SJCRH30 (cell line): ENCODE measurements around the gene MAB21L4. TPM values are rescaled to one million over a fixed set of nuclear protein-coding genes. Genes with fewer than 3 reads are reported as not detected.

Experiments
- DNase-seq, 2 experiments: peaks; one replicate each; pipeline ENCODE4 v3.0.0-alpha.2; 2015 to 2020
- H3K27ac ChIP-seq: fragments of 250-450 bp; sonication (Bioruptor Pico); 2 replicates; pipeline ENCODE4 v1.5.1; 2020; ENCODE audit warnings: mild to moderate bottlenecking, moderate library complexity
- H3K27me3 ChIP-seq: fragments of 250-450 bp; sonication (Bioruptor Pico); 2 replicates; pipeline ENCODE4 v1.5.1; 2020; ENCODE audit warnings: mild to moderate bottlenecking, moderate library complexity
- H3K36me3 ChIP-seq: fragments of 250-450 bp; sonication (Bioruptor Pico); 2 replicates; pipeline ENCODE4 v1.5.1; 2020; ENCODE audit warnings: mild to moderate bottlenecking, moderate library complexity
- H3K4me1 ChIP-seq: fragments of 250-450 bp; sonication (Bioruptor Pico); 2 replicates; pipeline ENCODE4 v1.5.1; 2020; ENCODE audit warnings: mild to moderate bottlenecking, moderate library complexity
- H3K4me3 ChIP-seq: fragments of 250-450 bp; sonication (Bioruptor Pico); 2 replicates; pipeline ENCODE4 v1.5.1; 2020; ENCODE audit warnings: mild to moderate bottlenecking, moderate library complexity
- H3K9me3 ChIP-seq: fragments of 250-450 bp; sonication (Bioruptor Pico); replicated peaks from 2 replicates; pipeline ENCODE4 v1.5.1; 2020; ENCODE audit warnings: mild to moderate bottlenecking, moderate library complexity
- total RNA-seq: library from RNA; depleted of rRNA; stranded (reverse); fragments of >200 nt; shearing (Covaris generic); gene quantifications from 2 replicates; pipeline ENCODE4 v1.2.3, GENCODE V29; 2014

The MAB21L4 gene
- total RNA-seq, 1 experiment from 2014 or later, result 1.0 TPM

GRCh38 chr2:240886023-240886565 is 9.9 kb downstream of the MAB21L4 start:
- Histone ChIP-seq H3K9me3 (no peaks in the 10 kb centered on the region), H3K4me1 (peaks cover 23% of the 10 kb centered on the region), H3K27me3 (no peaks in the 10 kb centered on the region), H3K27ac (no peak overlapping the region), H3K36me3 (no peaks in the 10 kb centered on the region), H3K4me3 (no peak overlapping the region)
- DNase-seq, result no peak

GRCh38 chr2:240885566-240885965 is 10.4 kb downstream of the MAB21L4 start:
- Histone ChIP-seq H3K36me3 (no peaks in the 10 kb centered on the region), H3K4me3 (no peak overlapping the region), H3K27ac (no peak overlapping the region), H3K27me3 (no peaks in the 10 kb centered on the region), H3K9me3 (no peaks in the 10 kb centered on the region), H3K4me1 (peaks cover 28% of the 10 kb centered on the region)
- no peak for DNase-seq

GRCh38 chr2:240884745-240885144 is 11.2 kb downstream of the MAB21L4 start:
- no peak for DNase-seq
- peaks cover 28% of the 10 kb centered on the region for H3K4me1 ChIP-seq
- no peaks in the 10 kb centered on the region for H3K36me3 ChIP-seq
- H3K27me3 ChIP-seq, result no peaks in the 10 kb centered on the region
- H3K27ac ChIP-seq, result no peak overlapping the region
- H3K9me3 ChIP-seq, result no peaks in the 10 kb centered on the region
- no peak overlapping the region for H3K4me3 ChIP-seq

GRCh38 chr2:240884221-240884620 is 11.7 kb downstream of the MAB21L4 start:
- Histone ChIP-seq H3K36me3 (no peaks in the 10 kb centered on the region), H3K27me3 (no peaks in the 10 kb centered on the region), H3K9me3 (no peaks in the 10 kb centered on the region), H3K4me1 (peaks cover 28% of the 10 kb centered on the region), H3K4me3 (no peak overlapping the region), H3K27ac (no peak overlapping the region)
- DNase-seq, result no peak

- Histone ChIP-seq H3K4me3 (peak overlapping the region; percentile 23), H3K4me1 (peaks cover 28% of the 10 kb centered on the region)
- peak; percentile 92 to 95 for DNase-seq
These were observed 14.0 kb downstream of the MAB21L4 start for GRCh38 chr2:240881913-240882312.

GRCh38 chr2:240879105-240879504 is 16.9 kb downstream of the MAB21L4 start:
- H3K27ac ChIP-seq, result no peak overlapping the region
- peak in 1 of 2 experiments; percentile 0 for DNase-seq
- peaks cover 49% of the 10 kb centered on the region for H3K4me1 ChIP-seq
- H3K27me3 ChIP-seq, result no peaks in the 10 kb centered on the region
- no peaks in the 10 kb centered on the region for H3K36me3 ChIP-seq
- no peaks in the 10 kb centered on the region for H3K9me3 ChIP-seq
- H3K4me3 ChIP-seq, result no peak overlapping the region

More at GRCh38 chr2:240881913-240882312, 14.0 kb downstream of the MAB21L4 start:
- Histone ChIP-seq H3K27ac (peak overlapping the region; percentile 92), H3K36me3 (no peaks in the 10 kb centered on the region), H3K27me3 (no peaks in the 10 kb centered on the region), H3K9me3 (no peaks in the 10 kb centered on the region)

GRCh38 chr2:240878341-240878936 is 17.5 kb downstream of the MAB21L4 start:
- Histone ChIP-seq H3K9me3 (no peaks in the 10 kb centered on the region), H3K27ac (no peak overlapping the region), H3K4me1 (peaks cover 56% of the 10 kb centered on the region), H3K4me3 (no peak overlapping the region), H3K36me3 (no peaks in the 10 kb centered on the region), H3K27me3 (no peaks in the 10 kb centered on the region)
- no peak for DNase-seq

- H3K27me3 ChIP-seq, result no peaks in the 10 kb centered on the region
- H3K4me3 ChIP-seq, result no peak overlapping the region
- no peak for DNase-seq
- no peaks in the 10 kb centered on the region for H3K36me3 ChIP-seq
- peaks cover 56% of the 10 kb centered on the region for H3K4me1 ChIP-seq
- no peaks in the 10 kb centered on the region for H3K9me3 ChIP-seq
- H3K27ac ChIP-seq, result no peak overlapping the region
These were observed 18.3 kb downstream of the MAB21L4 start for GRCh38 chr2:240877460-240878340.

GRCh38 chr2:240876475-240877251 is 19.3 kb downstream of the MAB21L4 start:
- peaks cover 48% of the 10 kb centered on the region for H3K4me1 ChIP-seq
- no peak overlapping the region for H3K27ac ChIP-seq
- H3K9me3 ChIP-seq, result no peaks in the 10 kb centered on the region
- DNase-seq, result no peak
- no peaks in the 10 kb centered on the region for H3K36me3 ChIP-seq
- H3K27me3 ChIP-seq, result no peaks in the 10 kb centered on the region
- no peak overlapping the region for H3K4me3 ChIP-seq

GRCh38 chr2:240876035-240876474 is 19.9 kb downstream of the MAB21L4 start:
- H3K4me3 ChIP-seq, result no peak overlapping the region
- H3K27me3 ChIP-seq, result no peaks in the 10 kb centered on the region
- no peaks in the 10 kb centered on the region for H3K36me3 ChIP-seq
- no peaks in the 10 kb centered on the region for H3K9me3 ChIP-seq
- no peak overlapping the region; the same call in 1 of the 2 replicates for H3K27ac ChIP-seq
- DNase-seq, result no peak
- H3K4me1 ChIP-seq, result peaks cover 42% of the 10 kb centered on the region

GRCh38 chr2:240875228-240876034 is 20.5 kb downstream of the MAB21L4 start:
- no peaks in the 10 kb centered on the region for H3K27me3 ChIP-seq
- H3K4me1 ChIP-seq, result peaks cover 37% of the 10 kb centered on the region
- no peak for DNase-seq
- H3K36me3 ChIP-seq, result no peaks in the 10 kb centered on the region
- no peaks in the 10 kb centered on the region for H3K9me3 ChIP-seq
- no peak overlapping the region for H3K4me3 ChIP-seq
- peak overlapping the region; percentile 84 for H3K27ac ChIP-seq

- Histone ChIP-seq H3K4me3 (no peak overlapping the region), H3K36me3 (no peaks in the 10 kb centered on the region), H3K27me3 (no peaks in the 10 kb centered on the region), H3K9me3 (no peaks in the 10 kb centered on the region), H3K27ac (peak overlapping the region; percentile 84), H3K4me1 (peaks cover 37% of the 10 kb centered on the region)
- DNase-seq, result peak; percentile 59 to 61
These were observed 21.2 kb downstream of the MAB21L4 start for GRCh38 chr2:240874715-240875227.

- peak; percentile 91 to 94 for DNase-seq
- H3K27me3 ChIP-seq, result no peaks in the 10 kb centered on the region
These were observed 21.9 kb downstream of the MAB21L4 start for GRCh38 chr2:240873805-240874714.

More at GRCh38 chr2:240873805-240874714, 21.9 kb downstream of the MAB21L4 start:
- peak overlapping the region; percentile 84 for H3K27ac ChIP-seq
- no peaks in the 10 kb centered on the region for H3K9me3 ChIP-seq
- no peak overlapping the region for H3K4me3 ChIP-seq
- H3K4me1 ChIP-seq, result peaks cover 37% of the 10 kb centered on the region
- no peaks in the 10 kb centered on the region for H3K36me3 ChIP-seq
